ENCODE data around the gene B3GALT4. TPM values are rescaled to one million over a fixed set of nuclear protein-coding genes. Genes with fewer than 3 reads are reported as not detected.

Gene B3GALT4
- total and polyA plus RNA-seq, 2 donors (not counting 1 experiment from before 2014, with no cell fraction given), result 10.2 to 44.1 TPM

Other genes with a start within 250 kb of the B3GALT4 start
- gene HLA-DPA1, start 203.5 kb upstream of the B3GALT4 start, total RNA-seq, result 665 and 702 TPM in 2 replicates
- gene HLA-DPA1, start 203.5 kb upstream of the B3GALT4 start, polyA plus RNA-seq, result 559 and 2,256 TPM in 2 replicates
- 1,068 and 1,104 TPM in 2 replicates for gene HLA-DPB1, start 201.1 kb upstream of the B3GALT4 start, total RNA-seq
- 921 and 1,578 TPM in 2 replicates for gene HLA-DPB1, start 201.1 kb upstream of the B3GALT4 start, polyA plus RNA-seq
- gene COL11A2, start 84.7 kb upstream of the B3GALT4 start, total RNA-seq, result 0.39 and 0.66 TPM in 2 replicates
- gene COL11A2, start 84.7 kb upstream of the B3GALT4 start, polyA plus RNA-seq, result 0.82 and 0.88 TPM in 2 replicates
- 94.1 and 99.9 TPM in 2 replicates for gene RXRB, start 76.5 kb upstream of the B3GALT4 start, total RNA-seq
- 82.3 and 88.3 TPM in 2 replicates for gene RXRB, start 76.5 kb upstream of the B3GALT4 start, polyA plus RNA-seq
- 26.1 and 29.6 TPM in 2 replicates for gene SLC39A7, start 76.3 kb upstream of the B3GALT4 start, total RNA-seq
- gene SLC39A7, start 76.3 kb upstream of the B3GALT4 start, polyA plus RNA-seq, result 18.7 and 22.2 TPM in 2 replicates
- gene HSD17B8, start 72.5 kb upstream of the B3GALT4 start, total RNA-seq, result 10.8 and 12.9 TPM in 2 replicates
- 12.8 and 25.5 TPM in 2 replicates for gene HSD17B8, start 72.5 kb upstream of the B3GALT4 start, polyA plus RNA-seq
- gene RING1, start 68.6 kb upstream of the B3GALT4 start, total RNA-seq, result 43.4 and 44.2 TPM in 2 replicates
- gene RING1, start 68.6 kb upstream of the B3GALT4 start, polyA plus RNA-seq, result 34.9 and 37.1 TPM in 2 replicates
- 100 and 108 TPM in 2 replicates for gene VPS52, start 5.2 kb upstream of the B3GALT4 start, total RNA-seq
- gene VPS52, start 5.2 kb upstream of the B3GALT4 start, polyA plus RNA-seq, result 144 and 184 TPM in 2 replicates
- gene RPS18, start 5.0 kb upstream of the B3GALT4 start, total RNA-seq, result 3,593 and 3,830 TPM in 2 replicates
- 5,829 and 6,485 TPM in 2 replicates for gene RPS18, start 5.0 kb upstream of the B3GALT4 start, polyA plus RNA-seq
- gene WDR46, start 12.1 kb downstream of the B3GALT4 start, total RNA-seq, result 66.4 and 77.2 TPM in 2 replicates
- gene WDR46, start 12.1 kb downstream of the B3GALT4 start, polyA plus RNA-seq, result 43.6 and 60.1 TPM in 2 replicates
- 44.7 and 51.1 TPM in 2 replicates for gene PFDN6, start 12.5 kb downstream of the B3GALT4 start, total RNA-seq
- gene PFDN6, start 12.5 kb downstream of the B3GALT4 start, polyA plus RNA-seq, result 33.2 and 34.2 TPM in 2 replicates
- 94.7 and 98.5 TPM in 2 replicates for gene RGL2, start 21.8 kb downstream of the B3GALT4 start, total RNA-seq
- gene RGL2, start 21.8 kb downstream of the B3GALT4 start, polyA plus RNA-seq, result 133 and 161 TPM in 2 replicates
- 288 and 302 TPM in 2 replicates for gene TAPBP, start 37.0 kb downstream of the B3GALT4 start, total RNA-seq
- 279 and 310 TPM in 2 replicates for gene TAPBP, start 37.0 kb downstream of the B3GALT4 start, polyA plus RNA-seq
- gene ZBTB22, start 40.6 kb downstream of the B3GALT4 start, total RNA-seq, result 39.7 and 44.4 TPM in 2 replicates
- 22.0 and 25.9 TPM in 2 replicates for gene ZBTB22, start 40.6 kb downstream of the B3GALT4 start, polyA plus RNA-seq
- 64.7 and 72.2 TPM in 2 replicates for gene DAXX, start 45.8 kb downstream of the B3GALT4 start, total RNA-seq
- gene DAXX, start 45.8 kb downstream of the B3GALT4 start, polyA plus RNA-seq, result 44.8 and 54.3 TPM in 2 replicates
- 0.70 and 0.79 TPM in 2 replicates for gene KIFC1, start 114.7 kb downstream of the B3GALT4 start, total RNA-seq
- gene KIFC1, start 114.7 kb downstream of the B3GALT4 start, polyA plus RNA-seq, result 1.0 and 2.6 TPM in 2 replicates
- gene PHF1, start 133.9 kb downstream of the B3GALT4 start, total RNA-seq, result 179 and 198 TPM in 2 replicates
- gene PHF1, start 133.9 kb downstream of the B3GALT4 start, polyA plus RNA-seq, result 365 and 548 TPM in 2 replicates
- gene CUTA, start 141.0 kb downstream of the B3GALT4 start, total RNA-seq, result 134 and 137 TPM in 2 replicates
- gene CUTA, start 141.0 kb downstream of the B3GALT4 start, polyA plus RNA-seq, result 181 and 226 TPM in 2 replicates
- 31.4 and 43.0 TPM in 2 replicates for gene SYNGAP1, start 142.9 kb downstream of the B3GALT4 start, total RNA-seq
- 18.6 and 18.7 TPM in 2 replicates for gene SYNGAP1, start 142.9 kb downstream of the B3GALT4 start, polyA plus RNA-seq
- gene ZBTB9, start 177.5 kb downstream of the B3GALT4 start, total RNA-seq, result 10.4 and 11.8 TPM in 2 replicates
- 2.8 and 2.9 TPM in 2 replicates for gene ZBTB9, start 177.5 kb downstream of the B3GALT4 start, polyA plus RNA-seq

Data from B cell (primary cell).